ENCODE measurements around the gene MTREX.

- TF ChIP-seq CTCF (IDR thresholded peaks at IDR 0.05) (no peak), POLR2AphosphoS5 (IDR thresholded peaks at IDR 0.05) (no peak), POLR2A (IDR thresholded peaks at IDR 0.05) (no peak)
Measured at GRCh38 chr5:55327281-55327680, 19.5 kb downstream of the MTREX start.
